HG03045 (cell line): ENCODE measurements around the gene RCOR1.

Source experiments
- ATAC-seq: cut with Tn5 transposase; IDR thresholded peaks from one replicate; pipeline ENCODE4 v1.9.1; 2021; ENCODE audit warnings: mild to moderate bottlenecking, moderate library complexity; ENCODE audit not compliant: unreplicated experiment

The RCOR1 gene

GRCh38 chr14:102708494-102708893 lies 116.0 kb downstream of the RCOR1 start:
- ATAC-seq: no peak

- no peak for ATAC-seq
Observed at GRCh38 chr14:102711207-102711606, 118.8 kb downstream of the RCOR1 start.

- ATAC-seq: no peak
Observed at GRCh38 chr14:102711946-102712345, 119.5 kb downstream of the RCOR1 start.

DNA sequence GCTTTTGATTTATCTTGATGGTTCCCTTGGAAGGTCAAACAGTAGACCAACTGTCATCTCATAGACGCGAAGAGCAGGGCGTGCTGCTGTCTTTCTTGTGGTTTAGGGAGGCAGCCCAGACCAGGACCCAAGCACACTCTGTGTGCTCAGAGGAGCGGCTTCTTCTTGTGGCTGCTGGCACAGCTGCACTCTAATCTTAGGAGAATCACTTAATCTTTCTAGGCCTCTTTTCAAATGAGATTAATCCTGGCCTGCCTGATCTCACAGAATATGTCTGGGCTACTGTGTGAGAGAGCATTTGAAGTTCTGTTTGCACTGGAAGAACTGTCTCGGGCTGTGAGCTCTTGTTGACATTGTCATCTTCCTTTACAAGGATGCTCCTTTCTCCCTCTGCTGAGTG lies 124.8 kb downstream of the RCOR1 start:
- no peak for ATAC-seq

- no peak for ATAC-seq
Observed at GRCh38 chr14:102722646-102723045, 130.2 kb downstream of the RCOR1 start.

GRCh38 chr14:102723650-102724049 lies 131.2 kb downstream of the RCOR1 start:
- ATAC-seq: no peak

- no peak for ATAC-seq
Observed at GRCh38 chr14:102726191-102726949, 133.9 kb downstream of the RCOR1 start.

DNA sequence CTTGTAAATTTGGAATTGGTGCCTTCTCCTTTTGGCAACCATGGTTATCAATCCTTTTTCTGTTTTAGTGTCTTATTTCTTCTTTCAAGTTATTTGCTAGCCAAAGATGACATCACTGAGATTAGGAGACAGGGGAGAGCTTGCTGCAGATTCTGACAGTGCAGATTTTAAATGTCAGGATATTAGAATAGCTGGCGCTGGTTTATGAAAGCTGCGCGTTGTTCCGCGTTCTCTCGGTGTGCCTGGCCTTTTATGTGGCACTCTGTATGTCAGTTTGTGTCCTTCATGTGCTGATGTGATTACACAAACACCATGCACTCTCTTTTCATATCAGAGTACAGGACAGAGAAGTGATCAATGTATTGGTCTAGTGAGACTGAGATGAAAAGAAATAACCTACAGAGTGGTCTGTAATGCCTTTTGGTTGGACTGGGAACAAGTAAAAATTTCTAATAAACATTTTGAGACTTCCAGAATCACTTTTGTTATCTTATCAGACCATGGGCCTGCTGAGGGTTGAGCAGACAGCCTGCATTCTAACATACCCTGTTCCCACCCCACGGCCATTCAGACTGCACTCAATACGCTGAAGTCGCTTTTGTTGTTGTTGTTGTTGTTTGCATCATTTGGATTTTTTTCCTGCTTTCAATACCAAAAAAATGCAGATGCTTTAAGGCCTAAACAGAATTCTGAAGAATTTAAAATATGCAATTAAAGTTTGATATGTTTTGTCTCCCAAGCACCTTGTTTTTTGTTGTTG lies 135.1 kb downstream of the RCOR1 start:
- no peak for ATAC-seq

DNA sequence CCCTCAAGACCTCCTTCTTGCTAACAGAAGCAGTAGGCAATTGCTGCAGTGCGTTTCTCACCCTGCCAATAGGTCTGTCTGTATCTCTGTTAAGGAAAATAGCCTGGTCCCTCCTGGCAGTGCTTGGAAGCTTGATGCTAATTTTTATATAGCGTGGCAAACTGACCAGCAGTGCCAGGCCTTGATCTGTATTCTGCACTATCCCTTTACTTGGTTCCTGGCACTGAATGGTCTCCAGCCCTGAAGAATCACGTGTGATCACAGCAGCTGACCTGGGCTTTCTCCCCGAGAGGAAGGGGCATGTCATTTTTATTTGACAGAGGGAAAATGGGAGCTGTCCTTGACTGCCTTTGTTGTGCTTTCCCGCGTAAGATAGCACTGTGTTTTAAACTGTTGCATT lies 136.1 kb downstream of the RCOR1 start:
- no peak for ATAC-seq

DNA sequence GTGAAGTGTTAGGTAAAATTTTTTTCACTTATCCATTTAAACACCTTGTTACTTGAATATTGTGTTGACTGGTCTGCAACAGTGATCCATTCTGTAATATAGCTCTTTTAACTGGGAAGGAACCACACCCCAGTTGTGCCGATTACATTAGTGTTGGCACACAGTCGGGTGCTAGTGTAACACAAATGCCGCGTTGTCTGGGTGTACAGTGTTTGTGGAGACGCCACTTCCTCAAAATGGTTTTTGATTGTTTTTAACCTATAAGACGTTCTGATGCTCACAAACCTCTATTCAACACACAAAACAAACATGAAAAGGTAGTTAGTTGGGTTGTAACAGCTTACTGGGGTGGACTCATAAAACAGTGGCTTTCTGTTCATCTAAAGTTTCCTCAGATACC lies 136.8 kb downstream of the RCOR1 start:
- no peak for ATAC-seq

DNA sequence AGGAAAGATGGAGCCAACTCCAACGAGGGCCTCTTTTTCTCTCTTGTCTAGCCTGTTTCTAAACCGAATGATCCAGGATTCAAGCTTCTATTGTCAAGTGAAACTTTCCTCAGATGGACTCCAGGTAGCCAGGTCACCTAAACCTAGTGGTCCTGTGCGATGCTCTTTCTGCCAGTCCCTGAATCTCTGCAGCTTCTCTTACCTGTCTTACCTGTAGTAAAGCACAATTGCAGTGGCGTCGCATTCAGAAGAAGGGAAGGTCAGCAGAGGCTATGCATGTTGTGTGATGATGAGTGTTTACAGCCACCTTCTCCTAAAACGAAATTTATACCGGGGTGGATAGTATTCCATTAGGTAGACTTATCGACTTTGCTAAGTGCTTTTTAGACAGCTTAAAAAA lies 137.4 kb downstream of the RCOR1 start:
- no peak for ATAC-seq

DNA sequence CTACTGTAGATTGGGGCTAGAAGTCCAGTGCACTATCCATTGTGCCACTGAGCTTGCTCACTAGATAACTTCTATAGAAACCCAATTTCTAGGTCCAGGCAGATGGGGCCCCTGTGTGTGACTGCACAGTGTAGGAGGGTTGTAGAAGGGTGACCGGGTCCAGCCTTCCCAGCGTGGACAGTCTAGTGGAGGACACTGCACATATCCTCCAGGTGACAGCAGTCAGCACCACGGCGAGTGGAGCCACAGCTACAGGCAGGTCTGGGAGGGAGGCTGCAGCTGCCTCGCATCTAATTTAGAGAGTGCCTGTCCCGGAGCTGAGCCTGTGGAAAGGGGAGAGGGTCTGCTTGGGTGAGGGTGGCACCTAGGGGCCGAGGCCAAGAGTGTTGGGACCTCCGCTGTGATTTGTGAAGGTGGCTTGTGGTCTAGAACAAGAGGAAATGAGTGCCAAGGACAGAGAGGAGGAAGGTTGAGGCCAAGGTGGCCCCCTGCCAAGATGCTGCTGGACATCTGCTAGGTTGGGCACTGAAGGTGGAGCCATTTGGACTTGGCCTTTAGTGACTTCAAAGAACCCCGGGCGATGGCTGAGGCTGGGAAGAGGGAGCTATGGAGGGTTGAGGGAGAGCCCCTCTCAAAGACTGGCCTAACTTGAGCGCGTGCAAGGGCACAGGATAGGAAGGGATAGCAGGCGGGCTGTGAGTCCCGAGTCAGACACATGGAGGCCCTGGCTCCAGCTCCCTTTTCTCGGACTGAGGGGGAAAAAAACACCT lies 138.8 kb downstream of the RCOR1 start:
- no peak for ATAC-seq

DNA sequence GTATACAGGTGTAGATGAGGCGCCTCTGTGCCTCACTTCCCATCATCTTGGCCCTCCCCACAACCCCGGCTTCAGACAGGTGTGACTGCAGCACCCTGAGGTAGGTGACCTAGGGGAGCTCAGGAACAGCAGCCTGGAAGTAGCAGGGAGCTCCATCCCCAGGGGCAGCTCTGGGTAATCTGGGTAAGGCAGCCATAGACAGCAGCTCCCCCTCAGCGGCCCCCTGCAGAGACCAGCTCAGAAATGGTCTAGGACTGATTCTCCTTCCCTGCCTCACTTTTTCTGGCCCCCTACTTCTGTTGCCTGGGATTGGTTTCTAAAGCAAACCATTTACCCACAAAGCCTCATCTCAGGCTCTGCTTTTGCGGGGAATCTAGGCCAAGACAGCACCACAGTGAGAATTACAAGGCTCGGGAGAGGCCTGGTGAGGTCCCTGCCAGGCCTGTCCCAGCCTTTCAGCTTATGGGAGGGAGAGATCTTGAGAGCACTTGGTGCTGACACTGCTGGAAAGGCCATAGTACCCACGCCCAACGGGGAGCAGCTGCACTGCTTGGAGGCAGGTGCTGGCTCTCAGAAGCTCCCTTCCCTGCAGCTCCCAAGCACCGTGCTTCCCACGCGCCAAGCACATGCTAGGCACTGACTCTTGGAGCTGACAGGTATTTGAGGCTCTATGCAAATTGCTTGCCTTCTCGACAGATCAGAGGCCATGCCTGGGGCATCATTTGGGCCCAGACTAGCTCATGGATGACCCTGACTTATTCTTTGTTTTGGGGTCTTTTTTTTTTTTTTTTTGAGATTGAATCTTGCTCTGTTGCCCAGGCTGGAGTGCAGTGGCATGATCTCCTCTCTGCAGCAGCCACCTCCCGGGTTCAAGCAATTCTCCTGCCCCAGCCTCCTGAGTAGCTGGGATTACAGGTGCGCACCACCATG lies 139.7 kb downstream of the RCOR1 start:
- no peak for ATAC-seq

DNA sequence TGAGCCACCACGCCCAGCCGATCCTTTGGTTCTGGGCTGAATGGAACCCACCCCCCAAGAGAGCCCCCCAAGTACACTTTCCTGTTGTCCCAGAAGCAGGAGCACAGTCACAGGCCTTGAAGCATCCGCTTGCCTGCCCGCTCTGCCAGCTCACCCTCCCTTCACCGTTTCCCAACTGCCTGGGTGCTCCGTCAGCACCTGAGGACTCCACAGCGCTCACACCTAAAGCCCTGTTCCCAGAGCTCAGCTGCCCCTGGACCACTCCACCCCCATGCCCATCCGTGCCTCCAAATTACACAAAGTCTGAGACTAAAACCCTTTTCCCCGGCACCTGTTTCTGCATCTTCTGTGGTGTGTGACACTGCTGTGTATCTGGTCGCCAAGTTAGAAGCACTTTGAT lies 140.5 kb downstream of the RCOR1 start:
- no peak for ATAC-seq

DNA sequence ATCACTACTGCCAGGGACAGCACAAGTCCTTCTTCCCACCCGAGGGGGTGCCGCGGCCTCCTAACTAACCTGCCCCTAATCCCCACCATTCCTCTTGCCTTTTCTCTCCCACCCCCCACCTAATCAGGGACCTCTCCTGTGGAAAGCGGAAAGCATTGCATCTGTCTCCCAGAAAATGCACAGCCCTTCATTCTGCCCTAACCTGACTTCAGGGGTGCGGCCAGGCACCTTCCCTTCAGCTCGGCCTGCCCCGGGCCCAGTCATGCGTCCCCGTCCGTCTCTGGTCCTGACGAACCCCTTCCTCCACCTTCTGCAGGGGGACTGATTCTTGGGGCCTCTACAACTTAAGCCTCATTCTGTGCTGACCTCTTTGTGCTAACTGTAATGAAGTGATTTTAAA lies 140.9 kb downstream of the RCOR1 start:
- no peak for ATAC-seq

GRCh38 chr14:102734436-102734835 lies 142.0 kb downstream of the RCOR1 start:
- no peak for ATAC-seq

- no peak for ATAC-seq
Observed at GRCh38 chr14:102736956-102737355, 144.5 kb downstream of the RCOR1 start.

DNA sequence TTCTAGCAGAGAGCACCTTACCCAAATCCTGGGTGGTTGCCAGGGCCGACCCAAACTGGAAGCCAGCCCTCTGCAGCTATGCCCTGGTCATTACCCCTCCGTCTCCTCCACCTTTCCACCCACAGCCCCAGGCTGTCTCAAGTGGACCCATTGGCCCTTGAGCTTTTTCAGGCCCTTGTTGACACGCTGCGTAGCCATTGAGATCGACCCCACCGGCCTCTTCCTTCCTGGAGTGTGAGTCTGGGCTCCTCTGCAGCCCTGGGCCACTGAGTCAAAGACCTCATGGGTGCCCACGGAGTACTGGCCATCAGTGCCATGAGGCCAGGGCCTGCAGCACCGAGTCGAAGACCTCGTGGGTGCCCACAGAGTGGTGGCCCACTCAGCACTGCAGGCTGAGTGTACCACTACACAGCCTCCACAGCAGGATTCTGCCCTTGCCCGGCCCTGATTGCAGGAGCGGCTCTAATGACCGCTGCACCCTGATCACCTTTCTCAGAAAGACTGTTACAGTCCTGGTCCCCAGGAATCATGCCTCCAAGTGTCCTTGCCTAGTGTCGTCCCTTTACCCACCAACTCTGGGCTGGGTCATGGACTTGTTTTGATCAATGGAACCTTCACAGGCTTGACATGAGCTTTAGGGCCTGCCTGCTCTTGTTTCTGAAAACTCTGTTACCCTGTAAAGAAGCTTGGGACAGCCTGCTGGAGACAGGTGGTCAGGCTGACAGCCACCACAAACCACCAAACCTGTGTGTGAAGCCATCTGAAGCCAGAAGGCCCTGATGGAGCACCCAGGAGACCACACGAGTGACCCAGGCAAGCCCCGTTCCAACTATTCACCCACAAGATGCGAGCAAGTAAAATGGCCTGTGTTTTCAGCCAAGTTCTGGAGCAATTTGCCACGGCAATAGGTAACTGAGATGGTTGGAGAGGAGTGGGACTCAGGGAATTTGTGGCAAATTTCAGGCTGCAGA lies 145.2 kb downstream of the RCOR1 start:
- ATAC-seq: no peak

DNA sequence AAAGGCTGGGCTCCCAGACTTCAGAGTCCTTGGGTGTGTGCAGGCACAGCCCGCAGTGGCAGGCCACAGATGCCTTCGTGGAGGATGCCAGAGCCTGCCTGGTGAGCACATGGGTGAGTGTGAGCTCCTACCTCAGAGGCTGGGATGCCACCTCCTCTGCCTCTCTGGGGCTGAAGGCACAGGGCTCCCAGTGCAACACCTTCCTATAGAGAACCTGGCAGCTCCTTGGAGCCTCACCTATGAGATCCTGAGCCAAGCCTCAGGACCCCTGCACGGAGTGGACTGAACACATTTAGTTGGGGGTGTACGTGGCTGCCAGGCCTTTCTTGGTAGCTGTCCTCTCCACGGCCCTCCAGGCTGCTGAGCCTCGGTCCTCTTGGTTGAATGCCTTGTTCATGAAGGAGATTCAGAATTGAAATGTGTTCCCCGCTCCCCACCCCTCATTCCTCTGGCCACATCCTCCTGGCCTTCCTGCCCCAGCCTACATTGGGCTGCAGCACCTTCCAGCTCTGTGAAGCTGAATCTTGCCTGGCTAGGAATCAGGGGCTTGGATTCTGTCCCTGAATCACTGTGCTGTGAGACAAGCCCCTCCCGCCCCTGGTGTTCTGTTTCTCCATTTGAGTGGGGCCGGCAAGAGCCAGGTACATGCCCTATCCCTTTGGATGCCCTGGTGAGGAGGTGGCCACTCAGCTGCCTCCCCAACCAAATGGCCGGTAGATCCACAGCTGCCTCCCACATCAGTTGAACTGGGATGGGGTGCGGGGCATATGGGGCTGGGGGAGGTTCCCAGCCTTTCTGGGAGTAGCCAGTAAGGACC lies 146.1 kb downstream of the RCOR1 start:
- no peak for ATAC-seq
